BJ (cell line): ENCODE results near the gene BORCS5. TPM values are rescaled to one million over a fixed set of nuclear protein-coding genes. Genes with fewer than 3 reads are reported as not detected.

Source experiments
- CTCF ChIA-PET: fragments of 350-600 bp; formaldehyde crosslinking; extraction: SDS; loops from one replicate; lab custom pipeline; 2021; ENCODE audit warnings: antibody characterized with exemption, inconsistent platforms; lab: Yijun Ruan, JAX
- POLR2A ChIA-PET: fragments of 300-600 bp; sonication (Branson Sonifier 250); formaldehyde crosslinking; extraction: SDS; loops from one replicate; lab custom pipeline; 2021; ENCODE audit warnings: antibody characterized with exemption; lab: Charles Lee
- DNase-seq: peaks from one replicate; pipeline ENCODE4 v3.0.0-alpha.2; 2011; ENCODE audit warnings: low read depth
- H3K27me3 ChIP-seq: 2 replicates; pipeline ENCODE4 v1.6.0; 2011; ENCODE audit warnings: low read length; ENCODE audit not compliant: control insufficient read depth, insufficient read depth
- H3K36me3 ChIP-seq: 2 replicates; pipeline ENCODE4 v1.5.1; 2011; ENCODE audit warnings: low read length; ENCODE audit not compliant: control insufficient read depth, insufficient read depth
- H3K4me3 ChIP-seq: 2 replicates; pipeline ENCODE4 v1.5.1; 2011; ENCODE audit warnings: low read depth, mild to moderate bottlenecking, control low read depth, low read length
- polyA plus RNA-seq: library from polyadenylated mRNA; depleted of rRNA; stranded (reverse); fragments of >200 nt; gene quantifications from 2 replicates; pipeline ENCODE4 v1.2.3, GENCODE V29; 2011
- TF ChIP-seq, protein P1 (sequence below): IDR thresholded peaks from 2 replicates; pipeline ENCODE4 v1.5.1; 2011; ENCODE audit warnings: low read depth, mild to moderate bottlenecking, control low read depth, inconsistent platforms, low read length, moderate library complexity; ENCODE audit not compliant: insufficient read depth

The BORCS5 gene
- polyA plus RNA-seq, 1 experiment: 11.9 TPM

DNA sequence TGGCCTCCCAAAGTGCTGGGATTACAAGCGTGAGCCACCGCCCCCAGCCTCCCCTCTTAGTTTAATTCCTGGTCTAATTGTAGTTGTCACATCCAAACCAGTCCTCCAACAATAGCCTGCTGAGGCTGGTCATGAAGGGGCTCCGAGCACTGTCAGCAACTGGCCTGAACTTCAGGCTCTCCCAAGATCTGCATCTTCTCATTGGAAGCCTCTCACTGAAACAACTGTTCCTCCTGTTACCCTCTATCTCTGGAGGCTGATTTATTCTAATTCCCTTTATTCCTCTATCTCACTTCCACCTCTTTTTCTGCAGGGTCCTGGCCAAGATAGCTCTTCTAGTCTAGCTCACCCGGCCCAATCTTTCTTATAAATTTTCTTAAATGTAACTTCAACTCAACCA, 116.3 kb downstream of the BORCS5 start:
- ChIA-PET POLR2A (no interaction called here), CTCF (interaction anchor here (0.6 to 1.6 kb wide), 3 partner anchors 8 to 224 kb away, joined by 3 to 7 read pairs (median 4); no protein-coding TSS in a partner anchor)
- TF ChIP-seq, protein P1, sequence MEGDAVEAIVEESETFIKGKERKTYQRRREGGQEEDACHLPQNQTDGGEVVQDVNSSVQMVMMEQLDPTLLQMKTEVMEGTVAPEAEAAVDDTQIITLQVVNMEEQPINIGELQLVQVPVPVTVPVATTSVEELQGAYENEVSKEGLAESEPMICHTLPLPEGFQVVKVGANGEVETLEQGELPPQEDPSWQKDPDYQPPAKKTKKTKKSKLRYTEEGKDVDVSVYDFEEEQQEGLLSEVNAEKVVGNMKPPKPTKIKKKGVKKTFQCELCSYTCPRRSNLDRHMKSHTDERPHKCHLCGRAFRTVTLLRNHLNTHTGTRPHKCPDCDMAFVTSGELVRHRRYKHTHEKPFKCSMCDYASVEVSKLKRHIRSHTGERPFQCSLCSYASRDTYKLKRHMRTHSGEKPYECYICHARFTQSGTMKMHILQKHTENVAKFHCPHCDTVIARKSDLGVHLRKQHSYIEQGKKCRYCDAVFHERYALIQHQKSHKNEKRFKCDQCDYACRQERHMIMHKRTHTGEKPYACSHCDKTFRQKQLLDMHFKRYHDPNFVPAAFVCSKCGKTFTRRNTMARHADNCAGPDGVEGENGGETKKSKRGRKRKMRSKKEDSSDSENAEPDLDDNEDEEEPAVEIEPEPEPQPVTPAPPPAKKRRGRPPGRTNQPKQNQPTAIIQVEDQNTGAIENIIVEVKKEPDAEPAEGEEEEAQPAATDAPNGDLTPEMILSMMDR: no peak
- H3K36me3 ChIP-seq: peaks cover 12% of the 10 kb centered on the region
- H3K4me3 ChIP-seq: no peak overlapping the region
- DNase-seq: no peak
- no peaks in the 10 kb centered on the region for H3K27me3 ChIP-seq

DNA sequence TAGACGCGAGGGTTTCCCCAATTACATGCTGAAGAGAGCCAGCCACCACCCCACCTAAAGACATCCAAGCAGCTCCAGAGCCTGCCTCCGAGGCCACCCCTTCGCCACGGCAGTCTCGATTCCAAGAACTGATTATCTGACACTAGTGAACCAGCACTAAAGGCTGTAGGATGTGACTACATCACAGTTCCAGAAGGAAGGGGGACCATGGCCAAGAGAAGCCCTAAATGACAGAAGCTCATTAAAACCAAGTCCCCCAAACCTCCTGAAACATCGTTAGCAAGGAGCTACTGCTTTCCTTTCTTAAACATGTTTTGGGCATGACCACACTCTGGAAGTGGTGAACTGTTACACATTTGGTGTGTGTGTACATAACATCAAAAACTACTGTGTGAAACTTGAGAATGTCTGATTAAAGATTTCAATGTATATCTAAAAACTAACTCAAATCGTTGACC, 117.6 kb downstream of the BORCS5 start:
- POLR2A ChIA-PET: no interaction called here
- CTCF ChIA-PET: interaction anchor here (1.0 to 1.6 kb wide), 2 partner anchors 9 to 188 kb away, joined by 3 to 7 read pairs; no protein-coding TSS in a partner anchor
- H3K4me3 ChIP-seq: no peak overlapping the region
- H3K36me3 ChIP-seq: peaks cover 12% of the 10 kb centered on the region
- TF ChIP-seq, protein P1: no peak
- H3K27me3 ChIP-seq: no peaks in the 10 kb centered on the region
- no peak for DNase-seq

DNA sequence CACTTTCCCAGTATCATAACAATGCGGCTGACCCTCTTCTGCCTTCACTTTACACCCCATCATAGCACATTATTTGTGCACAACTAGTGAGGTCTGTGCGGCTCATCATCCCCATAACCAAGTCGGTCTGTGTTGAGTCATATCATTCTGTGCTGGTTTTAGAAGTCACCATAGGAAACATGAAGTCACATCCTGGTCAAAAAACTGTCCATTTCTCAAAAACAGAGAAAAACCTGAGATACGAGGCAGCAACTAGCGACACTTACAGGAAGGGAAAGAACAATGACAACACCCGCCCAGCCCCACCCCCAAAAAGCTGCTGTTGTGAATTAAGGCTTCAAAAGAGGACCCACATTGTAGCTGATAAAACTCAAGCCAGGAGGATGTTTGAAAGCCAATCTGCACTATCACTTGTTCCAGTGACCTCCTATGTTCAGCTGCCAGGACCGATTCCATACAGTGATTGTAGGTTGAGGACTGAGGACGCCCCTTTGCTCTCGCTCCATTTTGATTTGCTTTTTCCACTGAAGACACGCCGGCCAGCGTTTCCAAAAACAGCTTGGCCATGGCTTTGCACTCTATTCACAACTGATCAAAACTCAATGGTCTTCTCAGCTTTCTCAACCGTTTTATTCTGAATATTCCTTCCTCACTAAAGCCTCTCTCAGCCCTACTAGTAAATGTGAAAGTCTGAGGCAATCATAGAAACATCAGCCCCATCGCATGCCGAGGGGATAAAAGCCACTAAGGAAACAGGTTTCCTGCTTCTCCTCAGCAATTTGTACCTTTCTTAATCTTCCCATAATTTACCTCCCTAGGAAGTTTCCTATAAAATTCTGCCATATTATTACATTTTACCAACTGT, 118.3 kb downstream of the BORCS5 start:
- CTCF ChIA-PET: interaction anchor here (1.6 kb wide), 1 partner anchor 10 kb away, joined by 7 read pairs; no protein-coding TSS in a partner anchor
- H3K36me3 ChIP-seq: peaks cover 12% of the 10 kb centered on the region
- POLR2A ChIA-PET: no interaction called here

DNA sequence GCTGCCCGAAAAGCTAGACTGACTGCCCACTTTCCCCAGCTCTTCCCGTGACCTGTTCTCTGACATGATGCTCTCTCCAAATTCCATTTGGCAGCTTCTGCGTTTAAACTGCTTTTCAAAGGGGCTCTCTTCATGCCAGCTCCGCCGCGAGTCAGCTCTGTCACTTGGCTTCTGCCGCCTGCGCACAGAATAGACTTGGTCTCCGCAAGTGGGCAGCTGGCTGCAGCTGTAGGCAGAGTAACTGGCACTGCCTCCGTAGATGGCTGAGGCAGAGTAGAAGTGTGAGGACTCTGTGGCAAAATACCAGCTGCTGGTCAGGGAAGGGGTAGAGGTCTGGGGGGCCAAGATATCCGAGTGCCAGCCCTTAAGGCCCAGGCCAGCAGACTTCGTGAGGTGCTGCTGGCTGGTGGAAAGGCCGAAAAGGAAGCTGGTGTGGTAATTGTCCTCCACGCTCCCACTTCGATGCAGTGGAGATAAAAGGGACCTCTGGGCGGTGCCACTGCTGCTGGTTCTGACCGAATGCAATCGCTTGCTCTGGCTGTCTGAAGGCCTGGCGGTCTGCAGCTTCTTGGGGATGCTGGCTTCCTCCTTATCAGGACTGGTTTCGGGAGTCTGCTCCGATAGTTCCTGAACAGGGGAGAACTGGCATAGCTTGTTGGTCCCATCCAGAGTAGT, 120.1 kb downstream of the BORCS5 start:
- Histone ChIP-seq H3K27me3 (no peaks in the 10 kb centered on the region), H3K36me3 (peaks cover 12% of the 10 kb centered on the region), H3K4me3 (no peak overlapping the region)
- no peak for DNase-seq
- CTCF ChIA-PET: interaction anchor here (1.1 kb wide), 2 partner anchors 23 to 65 kb away, joined by 3 read pairs; no protein-coding TSS in a partner anchor
- POLR2A ChIA-PET: no interaction called here
- TF ChIP-seq, protein P1: no peak

More for the DNA sequence above, 118.3 kb downstream of the BORCS5 start:
- H3K27me3 ChIP-seq: no peaks in the 10 kb centered on the region
- TF ChIP-seq, protein P1: no peak
- no peak overlapping the region for H3K4me3 ChIP-seq
- DNase-seq: no peak

DNA sequence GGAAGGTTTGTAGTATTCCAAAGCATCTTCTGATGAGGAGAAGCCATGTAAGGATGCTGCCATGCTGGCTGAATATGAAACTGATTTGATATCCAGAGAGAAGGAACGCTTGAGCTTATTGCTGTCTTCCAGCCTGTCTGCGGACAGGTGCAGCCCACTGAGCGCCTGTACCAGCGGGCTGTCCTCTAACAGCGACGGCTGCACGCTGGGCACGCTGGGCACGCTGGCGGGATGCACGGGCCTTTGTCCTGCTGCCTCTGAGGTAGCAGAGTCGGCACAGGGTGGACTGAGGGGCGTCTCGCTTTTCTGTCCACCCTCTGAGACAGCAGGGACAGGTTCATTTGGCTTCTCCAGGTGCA, 120.6 kb downstream of the BORCS5 start:
- H3K4me3 ChIP-seq: no peak overlapping the region
- POLR2A ChIA-PET: no interaction called here
- CTCF ChIA-PET: interaction anchor here (1.1 kb wide), 1 partner anchor 64 kb away, joined by 3 read pairs; no protein-coding TSS in a partner anchor
- H3K36me3 ChIP-seq: peaks cover 12% of the 10 kb centered on the region
- TF ChIP-seq, protein P1: no peak
- no peaks in the 10 kb centered on the region for H3K27me3 ChIP-seq
- DNase-seq: no peak
